Cardiac atrium fibroblast (primary cell): ENCODE measurements around the gene MAP3K4. TPM values are rescaled to one million over a fixed set of nuclear protein-coding genes. Genes with fewer than 3 reads are reported as not detected.

Experiments
- total RNA-seq: library from RNA; depleted of rRNA; stranded (reverse); fragments of >200 nt; gene quantifications from 2 replicates; pipeline ENCODE4 v1.2.3, GENCODE V29; 2015

MAP3K4 gene, protein sequence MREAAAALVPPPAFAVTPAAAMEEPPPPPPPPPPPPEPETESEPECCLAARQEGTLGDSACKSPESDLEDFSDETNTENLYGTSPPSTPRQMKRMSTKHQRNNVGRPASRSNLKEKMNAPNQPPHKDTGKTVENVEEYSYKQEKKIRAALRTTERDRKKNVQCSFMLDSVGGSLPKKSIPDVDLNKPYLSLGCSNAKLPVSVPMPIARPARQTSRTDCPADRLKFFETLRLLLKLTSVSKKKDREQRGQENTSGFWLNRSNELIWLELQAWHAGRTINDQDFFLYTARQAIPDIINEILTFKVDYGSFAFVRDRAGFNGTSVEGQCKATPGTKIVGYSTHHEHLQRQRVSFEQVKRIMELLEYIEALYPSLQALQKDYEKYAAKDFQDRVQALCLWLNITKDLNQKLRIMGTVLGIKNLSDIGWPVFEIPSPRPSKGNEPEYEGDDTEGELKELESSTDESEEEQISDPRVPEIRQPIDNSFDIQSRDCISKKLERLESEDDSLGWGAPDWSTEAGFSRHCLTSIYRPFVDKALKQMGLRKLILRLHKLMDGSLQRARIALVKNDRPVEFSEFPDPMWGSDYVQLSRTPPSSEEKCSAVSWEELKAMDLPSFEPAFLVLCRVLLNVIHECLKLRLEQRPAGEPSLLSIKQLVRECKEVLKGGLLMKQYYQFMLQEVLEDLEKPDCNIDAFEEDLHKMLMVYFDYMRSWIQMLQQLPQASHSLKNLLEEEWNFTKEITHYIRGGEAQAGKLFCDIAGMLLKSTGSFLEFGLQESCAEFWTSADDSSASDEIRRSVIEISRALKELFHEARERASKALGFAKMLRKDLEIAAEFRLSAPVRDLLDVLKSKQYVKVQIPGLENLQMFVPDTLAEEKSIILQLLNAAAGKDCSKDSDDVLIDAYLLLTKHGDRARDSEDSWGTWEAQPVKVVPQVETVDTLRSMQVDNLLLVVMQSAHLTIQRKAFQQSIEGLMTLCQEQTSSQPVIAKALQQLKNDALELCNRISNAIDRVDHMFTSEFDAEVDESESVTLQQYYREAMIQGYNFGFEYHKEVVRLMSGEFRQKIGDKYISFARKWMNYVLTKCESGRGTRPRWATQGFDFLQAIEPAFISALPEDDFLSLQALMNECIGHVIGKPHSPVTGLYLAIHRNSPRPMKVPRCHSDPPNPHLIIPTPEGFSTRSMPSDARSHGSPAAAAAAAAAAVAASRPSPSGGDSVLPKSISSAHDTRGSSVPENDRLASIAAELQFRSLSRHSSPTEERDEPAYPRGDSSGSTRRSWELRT (N-terminal part only)
- 7.8 and 10.1 TPM in 2 replicates for total RNA-seq

DNA sequence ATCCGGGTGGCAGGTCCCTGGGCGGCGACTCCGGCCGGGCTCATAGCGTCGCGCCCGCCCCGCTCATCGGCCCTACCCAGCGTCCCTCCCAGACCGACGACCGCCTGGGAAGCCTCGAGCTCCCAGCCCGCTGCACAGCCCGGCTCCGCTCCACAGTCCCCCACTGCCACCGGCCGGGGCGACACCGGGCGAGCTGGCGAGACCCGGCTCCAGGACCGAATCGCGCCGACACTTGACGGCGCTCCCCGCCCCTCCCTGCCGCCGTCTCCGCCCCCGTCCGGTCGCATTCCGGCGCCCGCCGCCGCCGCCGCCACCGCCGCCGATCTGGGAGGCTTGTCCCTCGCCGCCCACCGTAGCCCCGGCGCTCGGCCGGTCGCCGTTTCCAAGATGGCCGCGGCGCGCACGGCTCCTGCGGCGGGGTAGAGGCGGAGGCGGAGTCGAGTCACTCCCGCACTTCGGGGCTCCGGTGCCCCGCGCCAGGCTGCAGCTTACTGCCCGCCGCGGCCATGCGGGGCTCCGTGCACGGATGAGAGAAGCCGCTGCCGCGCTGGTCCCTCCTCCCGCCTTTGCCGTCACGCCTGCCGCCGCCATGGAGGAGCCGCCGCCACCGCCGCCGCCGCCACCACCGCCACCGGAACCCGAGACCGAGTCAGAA is at the start of gene MAP3K4:
Gene MAP3K4 (plus strand): TSS at position 364 of the 655 bp plus-strand sequence. CDS start 163 bp downstream, at position 527.

